Parathyroid adenoma (tissue), 2 donors: ENCODE results near the gene SETD4.

Source experiments
- H2AFZ ChIP-seq: fragments of 300-600 bp; sonication (generic); one replicate; pipeline ENCODE4 v1.7.0; 2017; ENCODE audit warnings: antibody characterized with exemption, mild to moderate bottlenecking
- H3K27ac ChIP-seq: fragments of 300-600 bp; sonication (generic); one replicate; pipeline ENCODE4 v1.7.0; 2017
- H3K27me3 ChIP-seq: fragments of 300-600 bp; sonication (generic); one replicate; pipeline ENCODE4 v1.7.0; 2017; ENCODE audit warnings: low read length; ENCODE audit not compliant: control insufficient read depth, insufficient read depth
- H3K36me3 ChIP-seq: fragments of 300-600 bp; sonication (generic); one replicate; pipeline ENCODE4 v1.7.0; 2017; ENCODE audit warnings: low read length; ENCODE audit not compliant: control insufficient read depth, insufficient read depth
- H3K4me1 ChIP-seq: fragments of 300-600 bp; sonication (generic); one replicate; pipeline ENCODE4 v1.7.0; 2017; ENCODE audit warnings: control low read depth
- H3K4me2 ChIP-seq: fragments of 300-600 bp; sonication (generic); one replicate; pipeline ENCODE4 v1.7.0; 2017; ENCODE audit warnings: low read length
- H3K4me3 ChIP-seq: fragments of 300-600 bp; sonication (generic); one replicate; pipeline ENCODE4 v1.7.0; 2017; ENCODE audit warnings: low read depth, low read length
- H3K79me2 ChIP-seq: fragments of 300-600 bp; sonication (generic); one replicate; pipeline ENCODE4 v1.7.0; 2017; ENCODE audit warnings: control low read depth
- H3K9ac ChIP-seq: fragments of 300-600 bp; sonication (generic); one replicate; pipeline ENCODE4 v1.7.0; 2017; ENCODE audit warnings: mild to moderate bottlenecking
- H3K9me3 ChIP-seq: fragments of 300-600 bp; sonication (generic); one replicate; pipeline ENCODE4 v1.7.0; 2017; ENCODE audit warnings: low read length; ENCODE audit not compliant: control insufficient read depth
- CTCF ChIP-seq: fragments of 300-600 bp; sonication (generic); IDR thresholded peaks from one replicate; pipeline ENCODE4 v1.7.0; 2017; ENCODE audit warnings: antibody characterized with exemption, mild to moderate bottlenecking
- donor health status: primary hyperparathyroidism.

SETD4 gene

GRCh38 chr21:35995522-35996088 is 64.7 kb downstream of the SETD4 start:
- H3K79me2 ChIP-seq = no peaks in the 10 kb centered on the region
- no peaks in the 10 kb centered on the region for H3K9me3 ChIP-seq

GRCh38 chr21:35994613-35995012 is 65.7 kb downstream of the SETD4 start:
- no peak overlapping the region for H2AFZ ChIP-seq
- H3K27me3 ChIP-seq = no peaks in the 10 kb centered on the region
- no peak overlapping the region for H3K4me2 ChIP-seq
- no peaks in the 10 kb centered on the region for H3K4me1 ChIP-seq
- no peaks in the 10 kb centered on the region for H3K9me3 ChIP-seq
- no peak for TF ChIP-seq CTCF
- no peak overlapping the region for H3K27ac ChIP-seq
- H3K79me2 ChIP-seq = no peaks in the 10 kb centered on the region
- H3K9ac ChIP-seq = no peak overlapping the region
- no peaks in the 10 kb centered on the region for H3K36me3 ChIP-seq
- H3K4me3 ChIP-seq = no peak overlapping the region

More at GRCh38 chr21:35995522-35996088, 64.7 kb downstream of the SETD4 start:
- no peak overlapping the region for H3K4me2 ChIP-seq
- no peak overlapping the region for H3K27ac ChIP-seq
- H3K27me3 ChIP-seq = no peaks in the 10 kb centered on the region
- H3K4me1 ChIP-seq = no peaks in the 10 kb centered on the region
- no peak overlapping the region for H3K4me3 ChIP-seq
- H3K9ac ChIP-seq = no peak overlapping the region
- TF ChIP-seq CTCF = no peak
- H3K36me3 ChIP-seq = no peaks in the 10 kb centered on the region
- no peak overlapping the region for H2AFZ ChIP-seq

- Histone ChIP-seq H3K4me3 (no peak overlapping the region), H3K36me3 (no peaks in the 10 kb centered on the region), H3K4me1 (no peaks in the 10 kb centered on the region), H3K27ac (no peak overlapping the region), H3K9ac (no peak overlapping the region), H3K9me3 (no peaks in the 10 kb centered on the region), H3K79me2 (no peaks in the 10 kb centered on the region), H2AFZ (no peak overlapping the region), H3K4me2 (no peak overlapping the region), H3K27me3 (no peaks in the 10 kb centered on the region)
- TF ChIP-seq CTCF = no peak
These were observed 66.3 kb downstream of the SETD4 start for GRCh38 chr21:35993875-35994490.

GRCh38 chr21:35991131-35991530 is 69.2 kb downstream of the SETD4 start:
- Histone ChIP-seq H3K27me3 (no peaks in the 10 kb centered on the region), H3K9ac (no peak overlapping the region), H3K4me1 (no peaks in the 10 kb centered on the region), H3K4me3 (no peak overlapping the region), H3K36me3 (no peaks in the 10 kb centered on the region), H3K79me2 (no peaks in the 10 kb centered on the region), H3K9me3 (no peaks in the 10 kb centered on the region), H3K4me2 (no peak overlapping the region), H3K27ac (no peak overlapping the region), H2AFZ (no peak overlapping the region)
- TF ChIP-seq CTCF = no peak

- Histone ChIP-seq H3K79me2 (no peaks in the 10 kb centered on the region), H3K9ac (no peak overlapping the region), H3K27ac (no peak overlapping the region), H3K36me3 (no peaks in the 10 kb centered on the region), H3K27me3 (no peaks in the 10 kb centered on the region), H3K4me2 (no peak overlapping the region), H3K4me3 (no peak overlapping the region), H3K9me3 (no peaks in the 10 kb centered on the region), H3K4me1 (no peaks in the 10 kb centered on the region), H2AFZ (no peak overlapping the region)
- TF ChIP-seq CTCF = no peak
These were observed 69.7 kb downstream of the SETD4 start for GRCh38 chr21:35990609-35991008.
